Activated CD8-positive, alpha-beta memory T cell treated with anti-CD3 and anti-CD28 coated beads for 24 hours (primary cell): ENCODE results near the gene NKX1-2.
"Not testable (repeated sequence)": the region's sequence is repeated elsewhere in the genome, so short reads cannot be mapped to it uniquely, and the experiment has no call there.

Experiments used
- DNase-seq: peaks from one replicate; pipeline ENCODE4 v3.0.0-alpha.2; 2020

NKX1-2 gene

DNA sequence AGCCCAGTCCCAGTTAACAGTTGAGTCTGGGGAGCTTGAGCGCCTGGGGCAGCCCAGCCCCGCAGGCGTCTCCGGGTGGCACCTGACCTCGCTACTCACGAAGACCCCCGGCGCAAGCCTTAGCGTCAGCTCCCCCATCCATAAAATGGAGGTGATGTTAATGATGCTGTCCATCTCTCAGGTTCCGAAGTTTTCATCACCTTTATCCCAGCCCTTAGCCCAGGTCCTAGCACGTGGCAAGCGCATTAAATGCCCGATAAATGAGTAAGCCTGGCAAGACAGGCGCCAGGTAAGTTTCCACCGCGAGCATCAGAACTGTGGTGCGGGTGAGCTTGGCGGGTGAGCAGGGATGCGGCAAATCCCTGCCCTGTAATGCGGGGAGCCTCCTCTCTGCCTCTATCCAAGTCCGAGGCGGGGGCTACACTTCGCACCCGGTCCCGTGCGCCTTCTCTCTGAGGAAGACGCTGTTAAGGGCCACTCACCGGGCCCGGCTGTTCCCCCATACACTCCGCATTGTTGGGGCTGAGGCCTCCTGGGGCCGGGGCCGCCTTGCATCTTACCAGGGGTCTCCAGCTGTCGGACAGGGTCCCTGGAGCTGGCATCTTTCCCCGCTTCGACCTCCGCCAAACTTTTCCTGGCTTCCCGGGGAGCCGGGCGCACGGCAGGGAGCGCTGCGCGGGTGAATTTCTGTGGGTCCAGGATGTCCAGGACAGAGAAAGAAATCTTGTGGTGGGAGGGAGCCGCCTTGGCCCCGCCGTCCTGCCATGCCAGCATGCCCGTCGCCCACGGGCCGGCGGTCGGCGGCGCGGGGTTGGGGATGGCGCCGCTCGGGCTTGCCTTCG is 444 bp downstream of the NKX1-2 start:
- no peak for DNase-seq

DNA sequence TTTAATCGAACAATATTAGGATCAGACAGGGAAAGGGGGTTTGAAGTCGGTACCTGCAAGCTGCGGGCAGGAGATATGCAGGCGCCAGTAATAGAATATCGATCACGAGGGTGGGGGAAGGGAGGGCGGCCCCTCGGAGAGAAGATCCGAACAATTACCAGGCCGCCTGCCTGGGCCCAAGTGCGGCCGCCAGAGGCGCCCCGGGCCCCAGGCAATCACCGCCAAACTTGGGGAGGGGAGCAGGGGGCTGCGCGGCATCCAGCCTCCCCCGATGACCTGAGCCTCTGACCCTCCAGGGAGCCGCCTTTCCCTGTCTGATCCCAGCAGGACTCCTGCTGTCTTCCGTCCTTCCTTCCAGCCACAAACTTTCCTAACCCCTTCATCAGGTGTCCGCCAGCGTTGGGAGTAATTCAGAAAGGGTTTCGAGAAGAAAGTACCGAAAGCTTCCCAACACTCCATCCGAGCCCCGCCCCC is 1.1 kb downstream of the NKX1-2 start:
- DNase-seq, result no peak

- DNase-seq, result no peak
These were observed 1.9 kb downstream of the NKX1-2 start for GRCh38 chr10:124447751-124448466.

- DNase-seq, result no peak
These were observed 2.7 kb downstream of the NKX1-2 start for GRCh38 chr10:124446830-124447750.

GRCh38 chr10:124441694-124442093 is 8.1 kb downstream of the NKX1-2 start:
- not testable (repeated sequence) for DNase-seq

GRCh38 chr10:124436191-124436638 is 13.6 kb downstream of the NKX1-2 start:
- no peak for DNase-seq

DNA sequence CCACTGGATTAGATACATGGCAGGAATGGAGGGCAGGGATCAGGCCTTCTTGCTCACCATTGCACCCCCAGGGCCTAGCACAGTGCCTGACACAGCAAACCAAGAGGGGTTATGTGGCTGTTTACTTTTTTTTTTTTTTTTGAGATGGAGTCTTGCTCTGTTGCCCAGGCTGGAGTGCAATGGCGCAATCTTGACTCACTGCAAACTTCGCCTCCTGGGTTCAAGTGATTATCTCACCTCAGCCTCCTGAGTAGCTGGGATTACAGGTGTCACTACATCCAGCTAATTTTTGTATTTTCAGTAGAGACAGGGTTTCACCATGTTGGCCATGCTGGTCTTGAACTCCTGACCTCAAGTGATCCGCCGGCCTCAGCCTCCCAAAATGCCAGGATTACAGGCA is 14.2 kb downstream of the NKX1-2 start:
- not testable (repeated sequence) for DNase-seq

- DNase-seq, result no peak
These were observed 16.4 kb downstream of the NKX1-2 start for GRCh38 chr10:124433461-124433860.

GRCh38 chr10:124430077-124430476 is 19.8 kb downstream of the NKX1-2 start:
- DNase-seq, result no peak

DNA sequence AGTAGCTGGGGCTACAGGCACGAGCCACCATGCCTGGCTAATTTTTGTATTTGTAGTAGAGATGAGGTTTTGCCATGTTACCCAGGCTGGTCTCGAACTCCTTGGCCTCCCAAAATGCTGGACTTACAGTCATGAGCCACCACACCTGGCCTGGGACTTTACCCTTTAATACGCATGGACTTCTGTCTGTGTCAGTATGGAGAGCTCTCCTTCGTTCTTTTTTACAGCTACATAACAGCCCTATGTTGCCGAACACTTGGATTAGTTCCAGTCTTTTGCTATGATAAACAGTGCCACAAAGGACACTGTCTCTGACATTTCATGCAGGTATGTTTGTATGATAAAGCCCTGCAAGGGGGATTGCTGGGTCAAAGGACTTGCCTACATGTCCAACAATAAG is 20.3 kb downstream of the NKX1-2 start:
- DNase-seq, result no peak

- DNase-seq, result no peak
These were observed 21.5 kb downstream of the NKX1-2 start for GRCh38 chr10:124428207-124428777.

DNA sequence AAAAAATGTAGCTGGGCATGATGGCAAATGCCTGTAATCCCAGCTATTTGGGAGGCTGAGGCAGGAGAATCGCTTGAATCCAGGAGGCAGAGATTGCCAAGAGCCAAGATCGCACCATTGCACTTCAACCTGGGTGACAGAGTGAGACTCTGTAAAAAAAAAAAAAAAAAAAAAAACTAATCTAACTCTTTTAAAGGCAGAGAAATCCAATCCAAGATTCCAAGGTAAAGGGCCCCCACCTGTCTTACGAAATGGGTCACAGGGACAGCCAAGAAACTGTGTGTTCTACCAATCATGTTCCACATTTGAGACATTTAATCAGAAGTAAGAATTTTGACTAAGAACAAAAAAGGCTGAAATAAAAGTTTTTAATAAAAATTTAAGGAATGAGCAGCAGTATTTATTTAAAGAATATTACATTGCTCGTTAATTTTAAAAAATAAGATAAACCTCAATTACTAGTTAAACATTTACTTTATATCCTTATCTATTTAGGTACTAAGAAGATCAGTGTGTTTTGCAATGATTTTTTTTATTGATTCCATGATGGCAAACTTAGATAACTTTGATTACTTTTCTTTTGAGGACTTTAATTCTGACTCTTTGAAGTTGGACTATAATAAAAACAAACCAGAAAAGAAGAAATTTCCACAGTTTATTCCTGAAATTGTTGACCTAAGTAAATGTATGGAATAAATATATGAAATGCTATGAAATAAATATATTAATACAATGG is 24.4 kb downstream of the NKX1-2 start:
- DNase-seq, result no peak

DNA sequence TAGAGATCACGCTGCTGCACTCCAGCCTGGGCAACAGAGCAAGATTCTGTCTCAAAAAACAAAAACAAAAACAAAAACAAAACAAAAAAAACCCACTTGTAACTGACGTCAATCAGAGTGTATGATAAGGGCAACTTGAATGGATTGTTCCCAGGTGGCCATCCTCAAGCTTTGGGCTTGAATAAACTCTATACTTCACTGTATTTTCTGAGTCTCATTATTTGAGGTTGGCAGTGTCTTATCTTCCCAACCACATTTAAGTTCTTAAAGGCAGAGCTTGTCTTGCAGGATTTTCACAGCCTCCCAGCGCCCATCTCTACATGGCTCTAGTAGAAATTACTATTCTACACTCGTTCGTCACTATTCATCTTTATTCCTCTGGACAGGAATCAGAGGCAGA is 26.0 kb downstream of the NKX1-2 start:
- no peak for DNase-seq

- DNase-seq, result no peak
These were observed 27.1 kb downstream of the NKX1-2 start for GRCh38 chr10:124422742-124423141.

DNA sequence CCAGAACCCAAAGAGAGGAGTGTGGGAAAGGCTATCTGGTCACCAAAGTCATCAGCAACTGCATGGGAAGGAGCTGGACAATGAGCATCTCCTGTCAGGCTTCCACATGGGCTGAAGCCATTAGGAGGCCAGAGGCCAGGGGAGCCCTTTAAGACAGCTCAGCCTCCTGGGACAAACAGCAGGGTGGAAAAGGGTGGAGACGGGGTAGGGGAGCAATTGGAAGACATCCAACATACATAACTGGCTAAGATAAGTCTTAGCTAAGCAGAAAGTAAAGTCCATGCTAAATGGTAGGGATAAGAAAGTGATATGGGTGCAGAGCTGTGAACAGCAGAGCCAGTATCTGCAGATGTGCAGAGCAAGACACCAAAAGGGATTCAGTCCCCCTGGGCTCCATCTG is 29.6 kb downstream of the NKX1-2 start:
- no peak for DNase-seq

DNA sequence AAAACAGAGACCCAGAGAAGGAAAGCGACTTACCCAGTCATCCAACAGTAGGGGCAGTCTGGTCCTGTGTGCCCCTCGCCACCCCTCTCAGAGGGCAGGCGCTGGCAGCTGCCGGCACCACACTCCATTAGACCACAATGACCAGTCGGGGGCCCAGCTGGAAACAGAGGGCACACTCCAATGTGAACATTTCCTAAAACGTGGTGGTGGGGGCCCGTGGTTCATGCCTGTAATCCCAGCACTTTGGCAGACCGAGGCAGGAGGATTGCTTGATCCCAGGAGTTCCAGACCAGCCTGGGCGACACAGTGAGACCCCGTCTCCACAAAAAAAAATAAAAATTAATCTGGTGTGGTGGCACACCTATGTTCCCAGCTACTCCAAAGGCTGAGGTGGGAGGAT is 30.2 kb downstream of the NKX1-2 start:
- DNase-seq, result no peak

- peak; percentile 97 for DNase-seq
These were observed 30.9 kb downstream of the NKX1-2 start, which contains the start of gene OAT for GRCh38 chr10:124418726-124419501. OAT (minus strand) TSS chr10:124418923; CDS start chr10:124412171, 6,752 bp downstream.

DNA sequence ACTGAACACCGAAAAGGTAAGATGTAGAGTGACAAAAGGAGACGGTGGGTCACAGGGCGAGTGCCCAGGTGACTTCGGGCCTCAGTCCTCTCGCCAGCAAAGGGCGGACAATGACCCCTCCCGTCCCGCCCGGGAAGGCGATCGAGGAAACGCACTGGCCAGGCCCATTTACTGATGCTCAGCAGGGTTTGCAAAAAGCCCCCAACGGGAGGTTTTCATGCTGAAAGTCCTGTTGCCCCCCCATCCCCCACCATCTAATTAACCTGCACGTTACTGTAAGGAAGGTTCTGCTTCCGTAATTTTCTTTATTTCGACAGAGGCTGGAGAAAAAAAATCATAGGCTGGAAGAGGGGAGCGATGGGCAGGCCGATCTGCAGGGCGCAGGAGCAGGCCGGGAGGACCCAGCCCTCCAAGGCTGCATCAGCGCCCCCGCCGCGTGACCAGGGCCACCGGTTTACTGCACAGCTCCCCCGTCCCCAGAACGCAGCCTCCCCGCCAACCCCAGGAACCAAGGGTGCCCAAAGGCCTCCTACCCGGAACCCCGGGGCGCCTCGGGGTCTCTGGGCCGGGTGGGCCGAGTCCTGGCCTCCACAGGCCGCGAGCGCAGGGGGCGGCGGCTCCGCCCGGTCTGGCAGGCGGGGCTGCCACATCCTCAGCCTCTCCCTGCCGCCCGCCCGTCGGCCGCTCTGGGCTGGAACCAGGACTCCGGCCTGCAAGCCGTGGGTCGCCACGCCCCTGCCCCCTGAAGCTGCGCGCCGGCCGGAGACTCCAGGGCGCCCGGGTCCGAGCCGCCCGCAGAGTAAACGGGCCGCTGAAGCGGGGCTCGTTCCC is 31.7 kb downstream of the NKX1-2 start:
- DNase-seq, result peak; percentile 78

DNA sequence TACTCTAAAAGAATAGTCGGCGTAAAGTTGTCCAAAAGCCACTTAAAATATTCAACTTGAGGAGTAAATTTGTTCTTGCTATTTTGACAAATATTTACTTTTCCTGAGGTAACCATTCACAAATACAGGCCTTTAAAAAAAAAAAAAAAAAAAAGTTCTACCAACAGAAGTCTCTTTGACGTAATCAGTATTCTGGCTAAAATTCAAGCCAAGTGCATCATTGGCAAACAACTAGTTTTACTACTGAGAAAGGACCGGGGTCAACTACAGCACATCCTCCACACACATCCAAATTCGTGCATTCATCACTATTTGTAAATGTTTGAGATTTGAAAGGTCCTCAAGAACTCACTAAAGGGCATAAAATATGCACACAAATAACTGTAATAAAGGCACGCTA is 33.1 kb downstream of the NKX1-2 start:
- no peak for DNase-seq

GRCh38 chr10:124415210-124415609 is 34.6 kb downstream of the NKX1-2 start:
- DNase-seq, result no peak
